ENCODE measurements around the gene VGLL3.

GRCh38 chr3:86967062-86967461 lies 23.9 kb downstream of the VGLL3 start:
- TF ChIP-seq, protein P1, sequence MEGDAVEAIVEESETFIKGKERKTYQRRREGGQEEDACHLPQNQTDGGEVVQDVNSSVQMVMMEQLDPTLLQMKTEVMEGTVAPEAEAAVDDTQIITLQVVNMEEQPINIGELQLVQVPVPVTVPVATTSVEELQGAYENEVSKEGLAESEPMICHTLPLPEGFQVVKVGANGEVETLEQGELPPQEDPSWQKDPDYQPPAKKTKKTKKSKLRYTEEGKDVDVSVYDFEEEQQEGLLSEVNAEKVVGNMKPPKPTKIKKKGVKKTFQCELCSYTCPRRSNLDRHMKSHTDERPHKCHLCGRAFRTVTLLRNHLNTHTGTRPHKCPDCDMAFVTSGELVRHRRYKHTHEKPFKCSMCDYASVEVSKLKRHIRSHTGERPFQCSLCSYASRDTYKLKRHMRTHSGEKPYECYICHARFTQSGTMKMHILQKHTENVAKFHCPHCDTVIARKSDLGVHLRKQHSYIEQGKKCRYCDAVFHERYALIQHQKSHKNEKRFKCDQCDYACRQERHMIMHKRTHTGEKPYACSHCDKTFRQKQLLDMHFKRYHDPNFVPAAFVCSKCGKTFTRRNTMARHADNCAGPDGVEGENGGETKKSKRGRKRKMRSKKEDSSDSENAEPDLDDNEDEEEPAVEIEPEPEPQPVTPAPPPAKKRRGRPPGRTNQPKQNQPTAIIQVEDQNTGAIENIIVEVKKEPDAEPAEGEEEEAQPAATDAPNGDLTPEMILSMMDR (IDR thresholded peaks at IDR 0.05; ENCODE audit: low read depth, low read length, poor library complexity, severe bottlenecking) = no peak
- no peak for TF ChIP-seq EZH2phosphoT487 (IDR thresholded peaks at IDR 0.05; ENCODE audit: borderline replicate concordance, low read length)
